CD4-positive, alpha-beta T cell (primary cell): ENCODE measurements around the gene TSC22D1. TPM values are rescaled to one million over a fixed set of nuclear protein-coding genes. Genes with fewer than 3 reads are reported as not detected.

Source experiments
- ATAC-seq: fragments of 200-7000 bp; cut with Tn5 transposase; one replicate; pipeline ENCODE4 v1.10.0; 2022; ENCODE audit warnings: mild to moderate bottlenecking; ENCODE audit not compliant: poor library complexity
- CTCF ChIA-PET: fragments of 350-600 bp; sonication (Branson Sonifier 250); formaldehyde crosslinking; loops from one replicate; lab custom pipeline; 2021; ENCODE audit warnings: antibody characterized with exemption, inconsistent platforms; lab: Charles Lee
- POLR2A ChIA-PET: fragments of 350-600 bp; sonication (Branson Sonifier 250); formaldehyde crosslinking; loops from one replicate; lab custom pipeline; 2021; ENCODE audit warnings: antibody characterized with exemption, inconsistent platforms; lab: Charles Lee
- DNase-seq, 14 experiments: peaks; one replicate each; pipeline ENCODE4 v3.0.0-alpha.2; 2013 to 2020; ENCODE audit warnings: mixed read lengths in 2 of 14
- H3K27ac ChIP-seq, 2 donors: one replicate each; pipeline versions ENCODE4 v1.5.1 to v1.7.0; 2013; ENCODE audit warnings: low read length in 2 of 2, low read depth in 1 of 2, mild to moderate bottlenecking in 1 of 2
- H3K27me3 ChIP-seq, 2 experiments: 1 replicate in 1 of 2; 2 replicates in 1 of 2; pipeline versions ENCODE4 v1.6.1 to v1.7.0; 2013; ENCODE audit warnings: low read length in 2 of 2, control low read depth in 1 of 2, mild to moderate bottlenecking in 1 of 2, moderate library complexity in 1 of 2; ENCODE audit not compliant: insufficient read depth in 2 of 2, control insufficient read depth in 1 of 2
- H3K36me3 ChIP-seq: one replicate; pipeline ENCODE4 v1.6.1; 2013; ENCODE audit warnings: low read length, control low read depth; ENCODE audit not compliant: insufficient read depth
- H3K4me1 ChIP-seq: one replicate; pipeline ENCODE4 v1.6.1; 2013; ENCODE audit warnings: low read length, control low read depth; ENCODE audit not compliant: insufficient read depth
- H3K4me3 ChIP-seq: one replicate; pipeline ENCODE4 v1.5.1; 2013; ENCODE audit warnings: mild to moderate bottlenecking, low read length, moderate library complexity
- H3K9me3 ChIP-seq, 2 experiments: 1 replicate in 1 of 2; 2 replicates in 1 of 2; pipeline versions ENCODE4 v1.6.1 to v1.7.0; 2013; ENCODE audit warnings: low read length in 2 of 2, mild to moderate bottlenecking in 2 of 2, control low read depth in 1 of 2, moderate library complexity in 1 of 2; ENCODE audit not compliant: control insufficient read depth in 1 of 2, insufficient read depth in 1 of 2
- H3K27ac Mint-ChIP-seq: one replicate; pipeline ENCODE4 v1.8.0; 2020; ENCODE audit warnings: mixed read lengths
- H3K27me3 Mint-ChIP-seq: one replicate; pipeline ENCODE4 v1.8.0; 2021; ENCODE audit warnings: mixed read lengths
- H3K36me3 Mint-ChIP-seq: one replicate; pipeline ENCODE4 v1.8.0; 2021; ENCODE audit warnings: low read depth, mixed read lengths
- H3K4me1 Mint-ChIP-seq: one replicate; pipeline ENCODE4 v1.8.0; 2021; ENCODE audit warnings: low read depth, mixed read lengths
- H3K4me3 Mint-ChIP-seq: one replicate; pipeline ENCODE4 v1.8.0; 2020; ENCODE audit warnings: mild to moderate bottlenecking, mixed read lengths
- H3K9me3 Mint-ChIP-seq: one replicate; pipeline ENCODE4 v1.8.0; 2020; ENCODE audit warnings: mixed read lengths
- intact Hi-C, 2 experiments: fragments of 100-400 bp; cut with DNase I in 1 of 2; cut with micrococcal nuclease in 1 of 2; formaldehyde crosslinking; loops; one replicate each; pipeline versions ENCODE4 v1.15.1 to v1.9.0; 2023 to 2025; cut with DNase I, micrococcal nuclease
- total RNA-seq, 174 experiments: library from RNA in 2 of 174; stranded (reverse) in 2 of 174; gene quantifications; one replicate each; pipeline ENCODE4 v1.2.3 and lab custom pipeline; 2021 to 2026
- TF ChIP-seq, protein P1 (sequence below): fragments of 200-600 bp; IDR thresholded peaks from one replicate; pipeline ENCODE4 v1.8.0; 2022; ENCODE audit warnings: antibody characterized with exemption, mild to moderate bottlenecking

The TSC22D1 gene
- total RNA-seq, 2 experiments from 2014 or later, result 24.0 to 26.5 TPM

DNA sequence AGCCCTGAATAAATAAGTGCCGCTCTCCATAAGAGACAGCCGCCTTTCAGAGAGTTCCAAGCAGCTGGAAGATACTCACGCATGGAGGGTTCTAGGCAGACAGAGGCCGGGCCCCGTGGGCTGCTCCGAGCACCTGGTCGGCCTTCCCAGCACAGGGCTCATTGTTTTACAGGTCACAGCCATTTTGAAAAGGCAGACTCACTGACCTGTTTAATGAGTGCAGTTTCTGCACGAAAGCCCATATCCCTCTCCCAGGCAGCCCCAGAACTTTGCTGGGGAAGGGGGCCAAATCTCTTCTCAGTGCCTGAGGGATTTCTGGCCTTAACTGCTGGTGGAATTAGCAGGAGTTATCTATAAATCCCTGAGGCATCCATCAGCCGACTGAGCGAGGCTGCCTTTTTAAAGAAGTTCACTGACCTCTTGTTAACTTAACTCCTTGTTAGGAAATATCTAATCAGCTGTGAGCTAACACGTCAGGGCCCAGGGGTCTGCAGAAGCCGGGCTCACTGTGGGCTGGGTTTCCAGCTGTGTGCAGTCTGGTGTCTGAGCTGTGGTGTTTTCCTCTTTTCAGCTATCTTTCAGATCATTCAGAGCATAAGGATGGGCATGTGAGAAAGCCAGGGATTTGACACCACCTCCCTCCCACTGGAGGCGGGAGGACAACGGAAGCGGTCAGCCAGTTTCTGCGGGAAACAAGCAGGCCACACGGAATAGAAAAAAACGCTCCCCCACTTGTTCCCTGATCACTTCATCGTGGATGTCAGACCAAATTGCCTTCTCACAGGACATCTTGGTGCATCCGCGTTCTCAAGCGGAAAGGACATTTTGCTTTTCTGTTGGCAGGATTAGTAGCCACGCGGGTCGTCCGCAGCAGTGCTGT lies 179.2 kb downstream of the TSC22D1 start:
- ATAC-seq, result no peak
- peaks cover 5% of the 10 kb centered on the region for H3K27me3 Mint-ChIP-seq
- H3K4me1 Mint-ChIP-seq, result no peaks in the 10 kb centered on the region
- no peaks in the 10 kb centered on the region for H3K36me3 Mint-ChIP-seq
- no peak for DNase-seq
- H3K36me3 ChIP-seq, result no peaks in the 10 kb centered on the region
- H3K4me1 ChIP-seq, result no peaks in the 10 kb centered on the region
- no peaks in the 10 kb centered on the region for H3K9me3 Mint-ChIP-seq
- no peak overlapping the region for H3K4me3 ChIP-seq
- H3K27ac Mint-ChIP-seq, result no peak overlapping the region
- no peaks in the 10 kb centered on the region for H3K27me3 ChIP-seq
- no peak overlapping the region for H3K4me3 Mint-ChIP-seq
- no peak overlapping the region for H3K27ac ChIP-seq
- ChIA-PET CTCF (no interaction called here), POLR2A (no interaction called here)
- intact Hi-C loops, result no loop called here
- H3K9me3 ChIP-seq, result no peaks in the 10 kb centered on the region
- TF ChIP-seq, protein P1, sequence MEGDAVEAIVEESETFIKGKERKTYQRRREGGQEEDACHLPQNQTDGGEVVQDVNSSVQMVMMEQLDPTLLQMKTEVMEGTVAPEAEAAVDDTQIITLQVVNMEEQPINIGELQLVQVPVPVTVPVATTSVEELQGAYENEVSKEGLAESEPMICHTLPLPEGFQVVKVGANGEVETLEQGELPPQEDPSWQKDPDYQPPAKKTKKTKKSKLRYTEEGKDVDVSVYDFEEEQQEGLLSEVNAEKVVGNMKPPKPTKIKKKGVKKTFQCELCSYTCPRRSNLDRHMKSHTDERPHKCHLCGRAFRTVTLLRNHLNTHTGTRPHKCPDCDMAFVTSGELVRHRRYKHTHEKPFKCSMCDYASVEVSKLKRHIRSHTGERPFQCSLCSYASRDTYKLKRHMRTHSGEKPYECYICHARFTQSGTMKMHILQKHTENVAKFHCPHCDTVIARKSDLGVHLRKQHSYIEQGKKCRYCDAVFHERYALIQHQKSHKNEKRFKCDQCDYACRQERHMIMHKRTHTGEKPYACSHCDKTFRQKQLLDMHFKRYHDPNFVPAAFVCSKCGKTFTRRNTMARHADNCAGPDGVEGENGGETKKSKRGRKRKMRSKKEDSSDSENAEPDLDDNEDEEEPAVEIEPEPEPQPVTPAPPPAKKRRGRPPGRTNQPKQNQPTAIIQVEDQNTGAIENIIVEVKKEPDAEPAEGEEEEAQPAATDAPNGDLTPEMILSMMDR, result no peak

DNA sequence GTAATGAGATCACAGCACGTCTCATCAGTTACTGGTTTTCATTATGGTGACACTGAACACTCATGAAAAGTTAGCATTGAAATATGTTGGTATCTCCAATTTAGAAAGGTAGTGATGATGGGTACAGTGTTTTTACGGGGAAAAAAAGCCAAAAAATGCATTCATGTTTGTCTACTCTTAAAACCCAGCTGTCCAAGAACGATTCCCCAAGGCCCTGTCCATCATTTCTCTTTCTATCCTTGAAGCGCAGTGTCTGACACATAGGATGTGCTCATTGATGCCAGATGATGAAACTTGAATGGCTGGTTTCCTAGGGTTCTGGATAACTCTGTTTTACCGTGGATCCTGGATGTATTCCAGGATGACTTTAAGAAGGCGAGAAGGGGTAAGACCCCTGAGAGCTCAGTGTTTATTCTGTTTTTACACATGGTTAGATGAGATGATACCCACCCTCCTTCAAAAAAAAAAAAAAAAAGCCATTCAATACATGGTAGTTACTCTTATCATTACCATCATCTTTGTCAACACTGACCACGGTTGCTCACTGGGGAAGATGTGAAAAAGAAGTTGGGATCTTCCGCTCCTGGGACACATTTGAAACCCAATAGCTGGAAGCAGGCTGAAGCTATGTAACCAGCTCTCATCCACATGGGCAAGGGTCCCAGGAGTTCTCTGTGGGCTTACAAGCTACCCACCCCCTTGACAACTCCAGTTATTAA lies 180.0 kb downstream of the TSC22D1 start:
- Histone ChIP-seq H3K4me1 (no peaks in the 10 kb centered on the region), H3K36me3 (no peaks in the 10 kb centered on the region), H3K4me3 (no peak overlapping the region), H3K27ac (no peak overlapping the region), H3K9me3 (no peaks in the 10 kb centered on the region), H3K27me3 (no peaks in the 10 kb centered on the region)
- CTCF ChIA-PET, result interaction anchor here (0.7 kb wide), 1 partner anchor 504 kb away, joined by 3 read pairs; no protein-coding TSS in a partner anchor
- no peaks in the 10 kb centered on the region for H3K9me3 Mint-ChIP-seq
- no peak overlapping the region for H3K4me3 Mint-ChIP-seq
- ATAC-seq (no peak), DNase-seq (no peak)
- TF ChIP-seq, protein P1, result no peak
- H3K27ac Mint-ChIP-seq, result no peak overlapping the region
- peaks cover 5% of the 10 kb centered on the region for H3K27me3 Mint-ChIP-seq
- no peaks in the 10 kb centered on the region for H3K4me1 Mint-ChIP-seq
- POLR2A ChIA-PET, result no interaction called here
- intact Hi-C loops, result no loop called here
- no peaks in the 10 kb centered on the region for H3K36me3 Mint-ChIP-seq

DNA sequence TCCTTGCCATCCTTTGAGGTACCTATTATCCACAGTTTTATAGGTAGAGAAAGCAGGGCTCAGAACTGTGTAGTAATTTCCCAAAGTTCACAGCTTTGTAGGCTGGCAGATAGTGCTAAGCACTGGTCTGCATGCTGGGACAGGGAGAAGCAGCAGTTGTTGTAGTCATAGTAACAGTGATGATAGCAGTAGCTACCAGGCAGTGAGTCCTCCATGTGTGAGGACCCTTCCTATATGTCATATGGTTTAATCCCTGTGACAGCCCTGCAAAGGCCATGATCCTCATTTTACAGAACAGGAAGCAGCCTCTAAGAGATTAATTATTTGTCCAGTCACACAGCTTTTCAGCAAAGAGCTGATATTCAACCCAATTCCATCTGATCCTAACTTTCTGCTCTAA lies 181.5 kb downstream of the TSC22D1 start:
- ChIA-PET POLR2A (no interaction called here), CTCF (no interaction called here)
- Histone ChIP-seq H3K4me1 (no peaks in the 10 kb centered on the region), H3K27me3 (no peaks in the 10 kb centered on the region), H3K9me3 (no peaks in the 10 kb centered on the region), H3K36me3 (no peaks in the 10 kb centered on the region), H3K27ac (no peak overlapping the region), H3K4me3 (no peak overlapping the region)
- ATAC-seq (no peak), DNase-seq (no peak)
- no peaks in the 10 kb centered on the region for H3K36me3 Mint-ChIP-seq
- TF ChIP-seq, protein P1, result no peak
- no peaks in the 10 kb centered on the region for H3K4me1 Mint-ChIP-seq
- intact Hi-C loops, result no loop called here
- H3K27ac Mint-ChIP-seq, result no peak overlapping the region
- no peaks in the 10 kb centered on the region for H3K9me3 Mint-ChIP-seq
- H3K27me3 Mint-ChIP-seq, result peaks cover 5% of the 10 kb centered on the region
- H3K4me3 Mint-ChIP-seq, result no peak overlapping the region
